ENCODE data around the gene MAEA.

The MAEA gene

GRCh38 chr4:1289207-1290164 is at the start of gene MAEA:
Gene MAEA (plus strand): TSS chr4:1289891. CDS start chr4:1289914, 23 bp downstream.
- TF ChIP-seq CTCF (IDR thresholded peaks at IDR 0.05; ENCODE audit: borderline replicate concordance, insufficient read depth, low read depth, low read length) = no peak
- H3K4me3 ChIP-seq (ENCODE audit: low read depth, low read length) = peak within 1 kb of the TSS; percentile 76

- no peak overlapping the region for H3K4me3 ChIP-seq (ENCODE audit: low read depth, low read length)
- no peak for TF ChIP-seq CTCF (IDR thresholded peaks at IDR 0.05; ENCODE audit: borderline replicate concordance, insufficient read depth, low read depth, low read length)
Measured at GRCh38 chr4:1239950-1240307, 49.8 kb upstream of the MAEA start.

GRCh38 chr4:1240721-1241465 is 48.8 kb upstream of the MAEA start:
- TF ChIP-seq CTCF (IDR thresholded peaks at IDR 0.05; ENCODE audit: borderline replicate concordance, insufficient read depth, low read depth, low read length) = no peak
- no peak overlapping the region for H3K4me3 ChIP-seq (ENCODE audit: low read depth, low read length)

GRCh38 chr4:1241466-1241935 is 48.2 kb upstream of the MAEA start:
- TF ChIP-seq CTCF (IDR thresholded peaks at IDR 0.05; ENCODE audit: borderline replicate concordance, insufficient read depth, low read depth, low read length) = no peak
- no peak overlapping the region for H3K4me3 ChIP-seq (ENCODE audit: low read depth, low read length)

GRCh38 chr4:1241936-1242505 is 47.7 kb upstream of the MAEA start:
- no peak for TF ChIP-seq CTCF (IDR thresholded peaks at IDR 0.05; ENCODE audit: borderline replicate concordance, insufficient read depth, low read depth, low read length)
- H3K4me3 ChIP-seq (ENCODE audit: low read depth, low read length) = no peak overlapping the region

GRCh38 chr4:1242506-1243450 is 46.9 kb upstream of the MAEA start:
- H3K4me3 ChIP-seq (ENCODE audit: low read depth, low read length) = no peak overlapping the region
- TF ChIP-seq CTCF (IDR thresholded peaks at IDR 0.05; ENCODE audit: borderline replicate concordance, insufficient read depth, low read depth, low read length) = no peak
